OCI-LY7 (cell line): ENCODE data around the gene TMEM234.

Source experiments
- CTCF ChIP-seq: fragments of 200-600 bp; sonication (generic); conservative IDR thresholded peaks from 2 replicates; pipeline ENCODE4 v1.5.1; 2014; ENCODE audit warnings: mild to moderate bottlenecking, antibody characterized with exemption, low read length, moderate library complexity, mixed read lengths
- EZH2phosphoT487 ChIP-seq: fragments of 200-600 bp; sonication (generic); IDR thresholded peaks from 2 replicates; pipeline ENCODE4 v1.6.1; 2018; ENCODE audit warnings: low read depth, borderline replicate concordance, mild to moderate bottlenecking, mixed run types, antibody characterized with exemption, low read length, moderate library complexity, mixed read lengths

GRCh38 chr1:32220746-32221580 lies 1.2 kb downstream of the TMEM234 start:
- TF ChIP-seq EZH2phosphoT487: no peak
- no peak for TF ChIP-seq CTCF
